Calu3 (cell line): ENCODE data around the gene PRAMEF12. TPM values are rescaled to one million over a fixed set of nuclear protein-coding genes. Genes with fewer than 3 reads are reported as not detected.
A peak's percentile ranks its signal among the peaks of the same experiment; 100 is the strongest.
"Not testable (repeated sequence)": the region's sequence is repeated elsewhere in the genome, so short reads cannot be mapped to it uniquely, and the experiment has no call there.

Experiments used
- Bru-seq: library from RNA; stranded (reverse); fragments of 400-500 nt; gene quantifications from one replicate; lab custom pipeline; 2021; lab: Mats Ljungman, UMichigan
- BruChase-seq, 2 experiments: library from RNA; stranded (reverse); fragments of 400-500 nt; gene quantifications; one replicate each; lab custom pipeline; 2021; lab: Mats Ljungman, UMichigan
- BruUV-seq: library from RNA; stranded (reverse); fragments of 400-500 nt; replicated peaks from 2 replicates; lab custom pipeline; 2021; lab: Mats Ljungman, UMichigan
- CTCF ChIA-PET: fragments of 300-600 bp; sonication (Branson Sonifier 250); formaldehyde crosslinking; loops from one replicate; lab custom pipeline; 2022; ENCODE audit warnings: antibody characterized with exemption; lab: Charles Lee
- DNase-seq: peaks from one replicate; pipeline ENCODE4 v3.0.0; 2022
- H3K27ac Mint-ChIP-seq: one replicate; pipeline ENCODE4 v1.8.0; 2022; ENCODE audit warnings: mixed read lengths; ENCODE audit not compliant: unreplicated experiment
- H3K27me3 Mint-ChIP-seq: one replicate; pipeline ENCODE4 v1.8.0; 2022; ENCODE audit warnings: mixed read lengths; ENCODE audit not compliant: unreplicated experiment
- H3K36me3 Mint-ChIP-seq: one replicate; pipeline ENCODE4 v1.8.0; 2022; ENCODE audit warnings: mild to moderate bottlenecking, moderate library complexity, mixed read lengths; ENCODE audit not compliant: insufficient read depth, unreplicated experiment
- H3K4me1 Mint-ChIP-seq: one replicate; pipeline ENCODE4 v1.8.0; 2022; ENCODE audit warnings: mild to moderate bottlenecking, low read depth, mixed read lengths; ENCODE audit not compliant: unreplicated experiment
- H3K4me3 Mint-ChIP-seq: one replicate; pipeline ENCODE4 v1.8.0; 2022; ENCODE audit warnings: mild to moderate bottlenecking, low read depth, moderate library complexity, mixed read lengths; ENCODE audit not compliant: unreplicated experiment
- H3K9me3 Mint-ChIP-seq: one replicate; pipeline ENCODE4 v1.8.0; 2022; ENCODE audit warnings: low read depth, mixed read lengths; ENCODE audit not compliant: unreplicated experiment
- CTCF ChIP-seq: fragments of 200-600 bp; IDR thresholded peaks from one replicate; pipeline ENCODE4 v1.8.0; 2022; ENCODE audit warnings: antibody characterized with exemption; ENCODE audit not compliant: unreplicated experiment
- intact Hi-C: fragments of 100-400 bp; cut with micrococcal nuclease; formaldehyde crosslinking; loops from one replicate; pipeline ENCODE4 v1.10.0; 2022; ENCODE audit not compliant: unreplicated experiment
- long read RNA-seq: library from polyadenylated mRNA; stranded (forward); transcript quantifications from one replicate; pipeline ENCODE4 v2.0.0, GENCODE V29; 2022
- total RNA-seq: library from RNA; stranded (reverse); gene quantifications from 2 replicates; pipeline ENCODE4 v1.2.3, GENCODE V29; 2022

Gene PRAMEF12
- total RNA-seq, result not detected in 2 replicates
- Bru-seq, nascent RNA, result not detected
- BruChase-seq, experiment 1, labeled RNA remaining after a 6-hour chase, result not detected
- not detected for BruChase-seq, experiment 2, labeled RNA remaining after a 2-hour chase
- long read RNA-seq, result 0 reads

- Mint-ChIP-seq H3K4me1 (no peaks in the 10 kb centered on the region), H3K27ac (no peak within 1 kb of the TSS), H3K9me3 (no peaks in the 10 kb centered on the region), H3K27me3 (peaks cover 100% of the 10 kb centered on the region), H3K4me3 (no peak within 1 kb of the TSS), H3K36me3 (no peaks in the 10 kb centered on the region)
- TF ChIP-seq CTCF, result no peak
- BruUV-seq, result no TSS peak
- CTCF ChIA-PET, result no interaction called here
- intact Hi-C loops, result no loop called here
- DNase-seq, result no peak
Measured at GRCh38 chr1:12773438-12773837, at the start of gene PRAMEF12. Gene PRAMEF12 (plus strand): TSS chr1:12773738. CDS start chr1:12774868, 1,130 bp downstream.

DNA sequence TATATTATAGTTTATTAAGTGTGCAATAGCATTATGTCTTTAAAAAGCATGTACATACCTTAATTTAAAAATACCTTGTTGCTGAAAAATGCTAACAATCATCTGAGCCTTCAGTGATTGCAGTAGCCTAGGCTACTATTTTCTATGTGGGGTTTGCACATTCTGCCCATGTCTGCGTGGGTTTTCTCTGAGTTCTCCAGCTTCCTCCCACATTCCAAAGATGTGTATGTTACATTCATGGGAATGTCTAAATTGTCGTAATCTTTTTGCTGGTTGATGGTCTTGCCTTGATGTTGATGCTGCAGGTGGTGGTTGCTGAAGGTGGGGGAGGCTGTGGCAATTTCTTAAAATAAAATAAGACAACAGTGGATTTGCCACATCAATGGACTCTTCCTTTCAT lies 45.1 kb upstream of the PRAMEF12 start:
- Mint-ChIP-seq H3K4me1 (peaks cover 8% of the 10 kb centered on the region), H3K9me3 (peaks cover 6% of the 10 kb centered on the region), H3K36me3 (no peaks in the 10 kb centered on the region), H3K27me3 (peaks cover 43% of the 10 kb centered on the region), H3K27ac (no peak overlapping the region), H3K4me3 (no peak overlapping the region)
- CTCF ChIA-PET, result no interaction called here
- intact Hi-C loops, result no loop called here
- no peak for TF ChIP-seq CTCF
- BruUV-seq, result no TSS peak
- no peak for DNase-seq

GRCh38 chr1:12730156-12730555 lies 43.4 kb upstream of the PRAMEF12 start:
- no TSS peak for BruUV-seq
- Mint-ChIP-seq H3K27me3 (peaks cover 53% of the 10 kb centered on the region), H3K4me1 (peaks cover 8% of the 10 kb centered on the region), H3K36me3 (no peaks in the 10 kb centered on the region), H3K4me3 (no peak overlapping the region), H3K27ac (no peak overlapping the region), H3K9me3 (peaks cover 10% of the 10 kb centered on the region)
- CTCF ChIA-PET, result no interaction called here
- no peak for TF ChIP-seq CTCF
- intact Hi-C loops, result no loop called here
- DNase-seq, result peak; percentile 5

GRCh38 chr1:12731084-12731483 lies 42.5 kb upstream of the PRAMEF12 start:
- BruUV-seq, DNase-seq, CTCF ChIA-PET, H3K36me3 Mint-ChIP-seq, intact Hi-C loops, H3K9me3 Mint-ChIP-seq, H3K27ac Mint-ChIP-seq, H3K4me3 Mint-ChIP-seq, H3K4me1 Mint-ChIP-seq: not testable (repeated sequence)
- peaks cover 57% of the 10 kb centered on the region for H3K27me3 Mint-ChIP-seq

DNA sequence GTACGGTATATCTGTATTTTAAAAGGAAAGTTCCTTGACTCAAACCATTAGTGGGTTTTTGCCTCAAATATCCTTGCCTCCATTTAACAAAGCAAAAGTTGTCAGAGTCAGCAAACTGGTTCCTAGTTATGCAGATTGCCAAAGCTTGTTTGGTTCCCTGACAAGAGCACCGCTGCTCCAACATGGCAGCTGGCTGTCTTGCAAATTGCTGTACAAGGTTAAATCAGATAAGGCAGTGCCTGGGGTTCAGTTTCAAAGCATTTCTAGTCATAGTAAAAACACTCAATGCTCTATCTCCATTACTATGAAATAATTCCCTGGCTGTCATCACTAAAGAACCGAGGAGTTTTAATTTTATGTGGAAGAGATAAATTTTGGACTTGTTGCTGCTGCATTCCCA lies 38.9 kb upstream of the PRAMEF12 start:
- no peak overlapping the region for H3K27ac Mint-ChIP-seq

More for the DNA sequence above, 38.9 kb upstream of the PRAMEF12 start:
- Mint-ChIP-seq H3K9me3 (peaks cover 7% of the 10 kb centered on the region), H3K4me1 (peaks cover 6% of the 10 kb centered on the region), H3K36me3 (no peaks in the 10 kb centered on the region), H3K27me3 (peaks cover 54% of the 10 kb centered on the region), H3K4me3 (no peak overlapping the region)
- no peak for DNase-seq
- BruUV-seq, result no TSS peak
- intact Hi-C loops, result no loop called here
- CTCF ChIA-PET, result no interaction called here
- TF ChIP-seq CTCF, result no peak
